ENCODE results near the gene ABHD12B. TPM values are rescaled to one million over a fixed set of nuclear protein-coding genes. Genes with fewer than 3 reads are reported as not detected.

The ABHD12B gene
- total and polyA plus RNA-seq, 12 donors, result not detected

- peaks cover 0 to 38% (median 0%) of the 10 kb centered on the region in 9 donors for H3K4me1 ChIP-seq
- no peak for TF ChIP-seq CTCF (IDR thresholded peaks at IDR 0.05)
- no peaks in the 10 kb centered on the region for H3K27me3 ChIP-seq
- H3K9me3 ChIP-seq, result no peaks in the 10 kb centered on the region
- peak in 7 of 8 donors; percentile 31 to 62 (median 48) for ATAC-seq
- intact Hi-C loops (cut with DNase I), result no loop called here
- no peak overlapping the region for H3K4me3 ChIP-seq
- H3K27ac ChIP-seq, result peak overlapping the region in 3 of 10 donors; percentile 38 to 83 (median 50)
- no peak for DNase-seq
- WGBS, 2 donors, result 76 to 81% methylated on average over 3 of the region's 3 CpGs
- peaks cover 0 to 63% (median 9%) of the 10 kb centered on the region in 9 donors for H3K36me3 ChIP-seq
These were observed 55.1 kb downstream of the ABHD12B start for GRCh38 chr14:50926851-50927386.

GRCh38 chr14:50928002-50928635 lies 56.3 kb downstream of the ABHD12B start:
- ATAC-seq (peak in 6 of 8 donors; percentile 42 to 75 (median 59)), DNase-seq (peak in 1 of 2 donors; percentile 19)
- Histone ChIP-seq H3K27ac (peak overlapping the region in 2 of 10 donors; percentile 38 to 83), H3K4me1 (peaks cover 0 to 48% (median 0%) of the 10 kb centered on the region in 9 donors), H3K27me3 (no peaks in the 10 kb centered on the region), H3K36me3 (peaks cover 0 to 57% (median 4%) of the 10 kb centered on the region in 9 donors), H3K4me3 (no peak overlapping the region), H3K9me3 (no peaks in the 10 kb centered on the region)
- intact Hi-C loops (cut with DNase I), result no loop called here
- TF ChIP-seq CTCF (IDR thresholded peaks at IDR 0.05), result no peak
- WGBS, 2 donors, result 93% methylated on average over 6 of the region's 6 CpGs

GRCh38 chr14:50929506-50929905 lies 57.7 kb downstream of the ABHD12B start:
- Histone ChIP-seq H3K9me3 (no peaks in the 10 kb centered on the region), H3K36me3 (peaks cover 0 to 57% (median 4%) of the 10 kb centered on the region in 9 donors), H3K27ac (no peak overlapping the region), H3K4me3 (no peak overlapping the region), H3K4me1 (peaks cover 0 to 49% (median 0%) of the 10 kb centered on the region in 9 donors), H3K27me3 (no peaks in the 10 kb centered on the region)
- intact Hi-C loops (cut with DNase I), result no loop called here
- TF ChIP-seq CTCF (IDR thresholded peaks at IDR 0.05), result no peak
- no peak for ATAC-seq
- DNase-seq, result no peak
- WGBS, 2 donors, result 84 to 92% methylated on average over 2 of the region's 2 CpGs

GRCh38 chr14:50931559-50931958 lies 59.7 kb downstream of the ABHD12B start:
- ATAC-seq (no peak), DNase-seq (no peak)
- H3K4me1 ChIP-seq, result peaks cover 0 to 41% (median 0%) of the 10 kb centered on the region in 9 donors
- intact Hi-C loops (cut with DNase I), result no loop called here
- peaks cover 0 to 66% (median 4%) of the 10 kb centered on the region in 9 donors for H3K36me3 ChIP-seq
- WGBS, 2 donors, result 97 to 98% methylated on average over 3 of the region's 3 CpGs
- H3K9me3 ChIP-seq, result no peaks in the 10 kb centered on the region
- H3K27me3 ChIP-seq, result no peaks in the 10 kb centered on the region
- no peak for TF ChIP-seq CTCF (IDR thresholded peaks at IDR 0.05)
- no peak overlapping the region for H3K4me3 ChIP-seq
- no peak overlapping the region for H3K27ac ChIP-seq
